ACHN (cell line): Measurements from ENCODE around the gene SSBP4.

Experiments
- DNase-seq: peaks from one replicate; pipeline ENCODE4 v3.0.0-alpha.2; 2015
- in situ Hi-C: cut with HindIII; loops from 2 replicates; pipeline ENCODE4 v1.10.0; 2017; ENCODE audit warnings: low sequenced_read_pairs, low pct_ligation_motif_present, low pct_unique_long_range_greater_than_20kb

The SSBP4 gene

GRCh38 chr19:18428787-18429674, 9.8 kb downstream of the SSBP4 start:
- no peak for DNase-seq
- in situ Hi-C loops, result no loop called here

- no peak for DNase-seq
- in situ Hi-C loops, result no loop called here
Observed at GRCh38 chr19:18429717-18430416, 10.7 kb downstream of the SSBP4 start.

GRCh38 chr19:18430417-18431144, 11.4 kb downstream of the SSBP4 start:
- in situ Hi-C loops, result no loop called here
- DNase-seq, result no peak

GRCh38 chr19:18431351-18432197, 12.4 kb downstream of the SSBP4 start:
- no peak for DNase-seq
- in situ Hi-C loops, result no loop called here

- in situ Hi-C loops, result no loop called here
- DNase-seq, result no peak
Observed at GRCh38 chr19:18432275-18433014, 13.2 kb downstream of the SSBP4 start.

GRCh38 chr19:18433015-18433691, 14.0 kb downstream of the SSBP4 start:
- DNase-seq, result no peak
- in situ Hi-C loops, result no loop called here

- DNase-seq, result no peak
- in situ Hi-C loops, result no loop called here
Observed at GRCh38 chr19:18433735-18434398, 14.7 kb downstream of the SSBP4 start.

GRCh38 chr19:18434411-18435175, 15.4 kb downstream of the SSBP4 start:
- no peak for DNase-seq
- in situ Hi-C loops, result no loop called here

- in situ Hi-C loops, result no loop called here
Observed at GRCh38 chr19:18435178-18435841, 16.1 kb downstream of the SSBP4 start.

GRCh38 chr19:18435842-18436670, 16.9 kb downstream of the SSBP4 start:
- in situ Hi-C loops, result no loop called here
- DNase-seq, result no peak

More at GRCh38 chr19:18435178-18435841, 16.1 kb downstream of the SSBP4 start:
- DNase-seq, result no peak

- DNase-seq, result peak; percentile 86
- in situ Hi-C loops, result no loop called here
Observed at GRCh38 chr19:18436671-18437490, 17.7 kb downstream of the SSBP4 start.

GRCh38 chr19:18437491-18438330, 18.5 kb downstream of the SSBP4 start, which contains the start of gene ISYNA1:
TSS of gene ISYNA1 (minus strand) at chr19:18438133. CDS start at chr19:18437979, 154 bp downstream.
- in situ Hi-C loops, result no loop called here
- DNase-seq, result peak; percentile 57
